Natural killer cell (primary cell): ENCODE results near the gene CXXC5. TPM values are rescaled to one million over a fixed set of nuclear protein-coding genes. Genes with fewer than 3 reads are reported as not detected.
A peak's percentile ranks its signal among the peaks of the same experiment; 100 is the strongest.

ENCODE experiments used
- ATAC-seq, 3 donors: fragments of 150-1000 bp in 2 of 3; fragments of 200-7000 bp in 1 of 3; cut with Tn5 transposase; 1 replicate in 1 of 3; 2 replicates in 2 of 3; pipeline ENCODE4 v1.10.0; 2021; ENCODE audit warnings: mild to moderate bottlenecking in 2 of 3, moderate library complexity in 2 of 3
- DNase-seq, 2 donors: peaks; one replicate each; pipeline versions ENCODE4 v3.0.0 to v3.0.0-alpha.2; 2013 to 2021; ENCODE audit warnings: mixed read lengths in 1 of 2
- H3K27ac ChIP-seq: one replicate; pipeline ENCODE4 v1.5.1; 2013; ENCODE audit warnings: mild to moderate bottlenecking, low read length
- H3K27me3 ChIP-seq: one replicate; pipeline ENCODE4 v1.6.1; 2013; ENCODE audit warnings: low read length; ENCODE audit not compliant: control insufficient read depth, insufficient read depth
- H3K36me3 ChIP-seq: one replicate; pipeline ENCODE4 v1.6.1; 2013; ENCODE audit warnings: low read length; ENCODE audit not compliant: control insufficient read depth, insufficient read depth
- H3K4me1 ChIP-seq: one replicate; pipeline ENCODE4 v1.6.1; 2013; ENCODE audit warnings: low read length; ENCODE audit not compliant: control insufficient read depth, insufficient read depth
- H3K4me3 ChIP-seq: one replicate; pipeline ENCODE4 v1.5.1; 2013; ENCODE audit warnings: low read length
- H3K9me3 ChIP-seq: one replicate; pipeline ENCODE4 v1.6.1; 2013; ENCODE audit warnings: low read length; ENCODE audit not compliant: control insufficient read depth, insufficient read depth
- H3K27ac Mint-ChIP-seq, 2 donors: one replicate each; pipeline ENCODE4 v1.8.0; 2022; ENCODE audit warnings: mild to moderate bottlenecking in 2 of 2, mixed read lengths in 2 of 2, moderate library complexity in 1 of 2
- H3K27me3 Mint-ChIP-seq, 2 donors: one replicate each; pipeline ENCODE4 v1.8.0; 2022; ENCODE audit warnings: low read depth in 2 of 2, mixed read lengths in 2 of 2
- H3K36me3 Mint-ChIP-seq: one replicate; pipeline ENCODE4 v1.8.0; 2022; ENCODE audit warnings: mixed read lengths
- H3K4me1 Mint-ChIP-seq, 2 donors: one replicate each; pipeline ENCODE4 v1.8.0; 2022; ENCODE audit warnings: mixed read lengths in 2 of 2
- H3K4me3 Mint-ChIP-seq: one replicate; pipeline ENCODE4 v1.8.0; 2022; ENCODE audit warnings: mild to moderate bottlenecking, moderate library complexity, mixed read lengths
- H3K9me3 Mint-ChIP-seq, 2 donors: one replicate each; pipeline ENCODE4 v1.8.0; 2022; ENCODE audit warnings: mixed read lengths in 2 of 2
- WGBS: methylation state at CpG from one replicate; pipeline ENCODE4 v1.1.7; 2013; ENCODE audit warnings: missing lambda C conversion rate; ENCODE audit not compliant: insufficient coverage; 5-methylcytosine and 5-hydroxymethylcytosine counted together
- intact Hi-C: fragments of 100-400 bp; cut with micrococcal nuclease; formaldehyde crosslinking; loops from one replicate; pipeline ENCODE4 v1.14.2; 2022
- total RNA-seq, 4 donors: library from RNA; stranded (reverse); fragments of 120-200 nt in 1 of 4; gene quantifications; one replicate each; pipeline versions ENCODE4 v1.2.3 to v1.2.4, GENCODE V29; 2013 to 2022
- TF ChIP-seq, protein P1 (sequence below): fragments of 200-600 bp; IDR thresholded peaks from one replicate; pipeline ENCODE4 v1.8.0; 2022; ENCODE audit warnings: antibody characterized with exemption

CXXC5 gene
- total RNA-seq, 3 donors from 2014 or later (not counting 1 experiment from before 2014, with no cell fraction given) = 75.6 to 124 (median 84.8) TPM

DNA sequence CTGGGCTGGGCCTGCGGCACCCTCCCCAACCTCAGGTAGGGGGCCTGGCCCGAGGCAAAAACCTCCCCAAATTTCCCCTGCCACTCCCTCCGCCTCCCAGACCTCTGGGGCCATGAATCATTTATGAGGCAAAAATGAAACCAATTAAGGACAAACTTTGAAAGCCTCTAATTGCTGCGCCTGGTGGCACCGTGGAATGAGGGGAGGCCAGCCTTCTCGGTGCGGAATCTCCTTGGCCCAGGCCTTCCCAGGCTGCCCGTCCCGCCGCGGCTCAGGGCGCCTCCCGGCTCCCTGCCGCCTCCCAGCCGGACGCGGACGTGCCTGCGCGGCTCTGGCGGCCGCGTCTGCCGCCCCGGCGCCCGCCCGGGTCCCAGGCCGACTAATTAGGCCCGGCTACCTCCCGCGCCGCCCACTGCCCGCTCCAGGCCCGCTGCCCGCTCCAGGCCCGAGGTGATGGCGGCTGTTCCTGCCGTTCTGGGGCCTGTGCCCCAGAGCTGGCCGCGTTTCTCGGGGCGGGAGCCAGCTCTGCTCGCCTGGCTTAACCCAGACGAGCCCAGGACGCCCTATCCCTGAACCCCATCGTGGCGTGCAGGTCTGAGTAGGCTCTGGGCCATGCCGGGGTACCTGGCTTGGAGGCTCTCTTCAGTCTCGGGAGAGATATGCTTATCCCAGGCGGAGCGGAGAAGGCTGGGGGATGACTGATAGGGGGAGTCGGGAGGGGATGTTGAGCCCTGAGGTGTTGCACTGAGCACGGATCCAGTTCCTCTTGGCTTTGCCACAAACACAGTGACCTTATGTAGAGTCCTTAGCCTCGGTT, 20.1 kb downstream of the CXXC5 start:
- peaks cover 66 to 88% of the 10 kb centered on the region in 2 donors for H3K4me1 Mint-ChIP-seq
- H3K4me3 Mint-ChIP-seq = peak overlapping the region; percentile 84
- ATAC-seq (peak; percentile 31 to 36 (median 32)), DNase-seq (peak; percentile 54 to 70)
- no peaks in the 10 kb centered on the region for H3K36me3 Mint-ChIP-seq
- peak overlapping the region; percentile 92 for H3K27ac ChIP-seq
- H3K27ac Mint-ChIP-seq = peak overlapping the region; percentile 92 to 94
- H3K9me3 ChIP-seq = no peaks in the 10 kb centered on the region
- no peaks in the 10 kb centered on the region for H3K27me3 ChIP-seq
- TF ChIP-seq, protein P1, sequence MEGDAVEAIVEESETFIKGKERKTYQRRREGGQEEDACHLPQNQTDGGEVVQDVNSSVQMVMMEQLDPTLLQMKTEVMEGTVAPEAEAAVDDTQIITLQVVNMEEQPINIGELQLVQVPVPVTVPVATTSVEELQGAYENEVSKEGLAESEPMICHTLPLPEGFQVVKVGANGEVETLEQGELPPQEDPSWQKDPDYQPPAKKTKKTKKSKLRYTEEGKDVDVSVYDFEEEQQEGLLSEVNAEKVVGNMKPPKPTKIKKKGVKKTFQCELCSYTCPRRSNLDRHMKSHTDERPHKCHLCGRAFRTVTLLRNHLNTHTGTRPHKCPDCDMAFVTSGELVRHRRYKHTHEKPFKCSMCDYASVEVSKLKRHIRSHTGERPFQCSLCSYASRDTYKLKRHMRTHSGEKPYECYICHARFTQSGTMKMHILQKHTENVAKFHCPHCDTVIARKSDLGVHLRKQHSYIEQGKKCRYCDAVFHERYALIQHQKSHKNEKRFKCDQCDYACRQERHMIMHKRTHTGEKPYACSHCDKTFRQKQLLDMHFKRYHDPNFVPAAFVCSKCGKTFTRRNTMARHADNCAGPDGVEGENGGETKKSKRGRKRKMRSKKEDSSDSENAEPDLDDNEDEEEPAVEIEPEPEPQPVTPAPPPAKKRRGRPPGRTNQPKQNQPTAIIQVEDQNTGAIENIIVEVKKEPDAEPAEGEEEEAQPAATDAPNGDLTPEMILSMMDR = no peak
- H3K4me1 ChIP-seq = peaks cover 97% of the 10 kb centered on the region
- no peaks in the 10 kb centered on the region for H3K36me3 ChIP-seq
- intact Hi-C loops = no loop called here
- no peaks in the 10 kb centered on the region for H3K9me3 Mint-ChIP-seq
- WGBS = 1% methylated on average over 55 of the region's 55 CpGs
- H3K4me3 ChIP-seq = peak overlapping the region; percentile 70
- no peaks in the 10 kb centered on the region for H3K27me3 Mint-ChIP-seq

DNA sequence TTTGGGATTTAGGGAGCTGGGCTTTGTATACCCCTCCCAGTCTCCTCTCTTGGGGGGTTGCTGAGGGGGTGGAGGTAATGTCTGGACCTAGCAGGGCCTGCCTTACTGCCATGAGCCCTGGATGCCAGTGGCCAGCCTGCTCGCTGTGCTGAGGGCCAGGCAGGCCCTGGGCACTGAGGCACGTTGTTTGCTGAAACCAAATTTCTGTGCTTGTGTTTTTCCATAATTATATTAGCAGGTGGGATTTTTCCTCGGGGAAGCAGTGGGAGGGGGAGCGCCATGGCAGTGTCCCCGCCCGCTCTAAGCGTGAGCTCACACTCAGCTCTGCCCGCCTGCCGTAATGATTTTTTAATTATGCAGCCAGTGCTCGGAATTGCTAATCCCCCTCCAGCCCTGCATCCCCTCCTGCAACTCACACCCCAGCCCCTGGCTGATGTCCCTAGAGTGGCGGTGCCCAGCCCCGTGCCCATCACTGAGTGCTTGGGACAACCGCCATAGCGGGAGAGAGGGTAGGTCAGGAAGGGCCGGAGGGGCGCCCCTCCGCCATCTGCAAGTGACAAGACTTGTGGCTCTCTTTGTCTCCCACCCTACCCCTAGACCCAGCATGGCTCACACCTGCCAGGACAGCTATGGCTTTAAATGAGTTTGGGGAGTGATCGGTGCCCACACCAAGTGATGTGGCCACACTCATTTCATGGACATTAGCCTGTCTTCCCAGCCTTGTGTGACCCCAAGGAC, 20.9 kb downstream of the CXXC5 start:
- no peak for ATAC-seq
- H3K36me3 Mint-ChIP-seq = no peaks in the 10 kb centered on the region
- no peaks in the 10 kb centered on the region for H3K9me3 Mint-ChIP-seq
- intact Hi-C loops = no loop called here
- no peaks in the 10 kb centered on the region for H3K36me3 ChIP-seq
- H3K4me3 ChIP-seq = peak overlapping the region; percentile 70
- H3K27me3 ChIP-seq = no peaks in the 10 kb centered on the region
- peaks cover 97% of the 10 kb centered on the region for H3K4me1 ChIP-seq
- H3K27me3 Mint-ChIP-seq = no peaks in the 10 kb centered on the region
- TF ChIP-seq, protein P1 = no peak
- H3K27ac Mint-ChIP-seq = peak overlapping the region; percentile 92 to 94
- H3K9me3 ChIP-seq = no peaks in the 10 kb centered on the region
- 23% methylated on average over 16 of the region's 18 CpGs for WGBS
- DNase-seq = no peak
- peak overlapping the region; percentile 92 for H3K27ac ChIP-seq
- peak overlapping the region; percentile 84 for H3K4me3 Mint-ChIP-seq
- H3K4me1 Mint-ChIP-seq = peaks cover 62 to 90% of the 10 kb centered on the region in 2 donors

DNA sequence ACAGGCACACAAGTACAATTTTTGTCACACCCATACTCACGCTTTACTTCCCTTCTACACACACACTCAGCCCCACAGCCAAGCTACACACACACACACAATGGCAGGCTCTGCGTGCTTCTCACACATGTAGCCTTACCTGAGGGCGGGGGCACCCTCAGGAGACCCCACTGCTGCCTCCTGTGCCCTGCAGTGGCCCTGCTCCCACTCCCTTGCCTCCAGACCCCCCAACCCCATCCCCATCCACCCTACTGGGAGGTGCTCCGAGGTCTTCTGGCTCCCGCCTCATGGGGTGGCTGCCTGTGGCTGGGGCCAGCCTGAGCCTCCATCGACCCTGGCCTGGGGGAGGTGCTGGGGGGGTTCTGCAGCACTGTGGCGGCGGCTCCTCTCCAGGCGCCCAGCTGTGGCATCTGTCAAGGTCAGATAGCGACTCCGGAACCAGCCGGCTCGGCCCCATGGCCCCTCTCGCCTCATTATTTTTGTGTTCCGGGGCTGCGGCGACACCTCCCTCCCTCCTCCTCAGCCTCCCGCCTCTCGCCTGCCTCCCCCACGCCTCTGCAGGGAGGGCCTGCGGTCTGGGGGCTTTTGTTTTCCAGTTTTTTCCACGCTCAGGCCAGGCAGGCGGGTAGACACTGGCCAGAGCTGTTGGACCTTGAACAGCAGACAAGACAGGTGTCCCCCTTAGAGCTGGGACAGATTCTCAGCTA, 21.7 kb downstream of the CXXC5 start:
- Mint-ChIP-seq H3K27ac (peak overlapping the region; percentile 92 to 94), H3K4me1 (peaks cover 58 to 89% of the 10 kb centered on the region in 2 donors), H3K9me3 (no peaks in the 10 kb centered on the region), H3K36me3 (no peaks in the 10 kb centered on the region), H3K27me3 (no peaks in the 10 kb centered on the region), H3K4me3 (peak overlapping the region; percentile 84)
- Histone ChIP-seq H3K27me3 (no peaks in the 10 kb centered on the region), H3K9me3 (no peaks in the 10 kb centered on the region), H3K4me1 (peaks cover 97% of the 10 kb centered on the region), H3K27ac (peak overlapping the region; percentile 92), H3K36me3 (no peaks in the 10 kb centered on the region), H3K4me3 (peak overlapping the region; percentile 70)
- peak; percentile 56 to 67 for DNase-seq
- intact Hi-C loops = loop anchor here (1.0 to 2.0 kb wide), 6 partner anchors 9 to 41 kb away; no protein-coding TSS in a partner anchor
- TF ChIP-seq, protein P1 = no peak
- ATAC-seq = peak; percentile 40 to 62 (median 56)
- 3% methylated on average over 23 of the region's 23 CpGs for WGBS
